PFSK-1 (cell line): ENCODE results near the gene ZBTB8A.

ENCODE experiments used
- FOXP2 ChIP-seq: optimal IDR thresholded peaks from 2 replicates; pipeline ENCODE3; 2011; ENCODE audit warnings: borderline replicate concordance, control low read depth, inconsistent platforms; ENCODE audit not compliant: insufficient read depth; ENCODE audit errors: extremely low read length, extremely low read depth
- POLR2AphosphoS5 ChIP-seq: IDR thresholded peaks from 2 replicates; pipeline ENCODE4 v1.6.1; 2012; ENCODE audit warnings: low read depth, mild to moderate bottlenecking, control low read depth, low read length, moderate library complexity
- SIN3A ChIP-seq: IDR thresholded peaks from 2 replicates; pipeline ENCODE4 v1.6.1; 2012; ENCODE audit warnings: mild to moderate bottlenecking, low read length, moderate library complexity, borderline replicate concordance; ENCODE audit not compliant: insufficient read depth
- TAF1 ChIP-seq: IDR thresholded peaks from 2 replicates; pipeline ENCODE4 v1.6.1; 2012; ENCODE audit warnings: low read length, control low read depth, borderline replicate concordance; ENCODE audit not compliant: insufficient read depth
- TF ChIP-seq, protein P1 (sequence below), 2 experiments: IDR thresholded peaks; 2 replicates each; pipeline versions ENCODE4 v1.6.1 to v1.8.0; 2011 to 2012; ENCODE audit warnings: low read depth in 2 of 2, low read length in 2 of 2, control low read depth in 1 of 2, inconsistent platforms in 1 of 2, mild to moderate bottlenecking in 1 of 2, moderate library complexity in 1 of 2; ENCODE audit not compliant: insufficient read depth in 1 of 2

The ZBTB8A gene

DNA sequence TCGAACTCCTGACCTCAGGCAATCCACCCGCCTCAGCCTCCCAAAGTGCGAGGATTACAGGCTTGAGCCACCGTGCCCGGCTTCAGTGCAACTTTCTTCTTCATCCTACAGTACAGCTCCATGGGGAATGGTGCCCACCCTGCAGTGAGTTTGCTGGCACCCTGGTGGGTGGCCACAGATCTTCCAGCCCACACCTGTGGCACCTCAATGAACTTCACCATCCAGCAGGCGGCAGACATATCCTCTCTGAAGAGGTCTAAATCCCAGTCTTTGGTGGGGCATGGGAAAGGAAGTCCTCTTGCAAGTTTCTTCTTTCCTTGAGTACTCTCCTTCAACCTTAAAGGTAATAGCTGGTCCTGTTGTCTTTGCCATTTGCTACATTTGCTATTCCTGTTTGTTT, 18.1 kb upstream of the ZBTB8A start:
- TF ChIP-seq TAF1 (no peak), SIN3A (no peak), FOXP2 (no peak), POLR2AphosphoS5 (no peak)
- TF ChIP-seq, protein P1, sequence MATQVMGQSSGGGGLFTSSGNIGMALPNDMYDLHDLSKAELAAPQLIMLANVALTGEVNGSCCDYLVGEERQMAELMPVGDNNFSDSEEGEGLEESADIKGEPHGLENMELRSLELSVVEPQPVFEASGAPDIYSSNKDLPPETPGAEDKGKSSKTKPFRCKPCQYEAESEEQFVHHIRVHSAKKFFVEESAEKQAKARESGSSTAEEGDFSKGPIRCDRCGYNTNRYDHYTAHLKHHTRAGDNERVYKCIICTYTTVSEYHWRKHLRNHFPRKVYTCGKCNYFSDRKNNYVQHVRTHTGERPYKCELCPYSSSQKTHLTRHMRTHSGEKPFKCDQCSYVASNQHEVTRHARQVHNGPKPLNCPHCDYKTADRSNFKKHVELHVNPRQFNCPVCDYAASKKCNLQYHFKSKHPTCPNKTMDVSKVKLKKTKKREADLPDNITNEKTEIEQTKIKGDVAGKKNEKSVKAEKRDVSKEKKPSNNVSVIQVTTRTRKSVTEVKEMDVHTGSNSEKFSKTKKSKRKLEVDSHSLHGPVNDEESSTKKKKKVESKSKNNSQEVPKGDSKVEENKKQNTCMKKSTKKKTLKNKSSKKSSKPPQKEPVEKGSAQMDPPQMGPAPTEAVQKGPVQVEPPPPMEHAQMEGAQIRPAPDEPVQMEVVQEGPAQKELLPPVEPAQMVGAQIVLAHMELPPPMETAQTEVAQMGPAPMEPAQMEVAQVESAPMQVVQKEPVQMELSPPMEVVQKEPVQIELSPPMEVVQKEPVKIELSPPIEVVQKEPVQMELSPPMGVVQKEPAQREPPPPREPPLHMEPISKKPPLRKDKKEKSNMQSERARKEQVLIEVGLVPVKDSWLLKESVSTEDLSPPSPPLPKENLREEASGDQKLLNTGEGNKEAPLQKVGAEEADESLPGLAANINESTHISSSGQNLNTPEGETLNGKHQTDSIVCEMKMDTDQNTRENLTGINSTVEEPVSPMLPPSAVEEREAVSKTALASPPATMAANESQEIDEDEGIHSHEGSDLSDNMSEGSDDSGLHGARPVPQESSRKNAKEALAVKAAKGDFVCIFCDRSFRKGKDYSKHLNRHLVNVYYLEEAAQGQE (IDR thresholded peaks at IDR 0.05; ENCODE audit: insufficient read depth in 1 of 2, low read depth in 2 of 2, low read length in 2 of 2), result no peak

DNA sequence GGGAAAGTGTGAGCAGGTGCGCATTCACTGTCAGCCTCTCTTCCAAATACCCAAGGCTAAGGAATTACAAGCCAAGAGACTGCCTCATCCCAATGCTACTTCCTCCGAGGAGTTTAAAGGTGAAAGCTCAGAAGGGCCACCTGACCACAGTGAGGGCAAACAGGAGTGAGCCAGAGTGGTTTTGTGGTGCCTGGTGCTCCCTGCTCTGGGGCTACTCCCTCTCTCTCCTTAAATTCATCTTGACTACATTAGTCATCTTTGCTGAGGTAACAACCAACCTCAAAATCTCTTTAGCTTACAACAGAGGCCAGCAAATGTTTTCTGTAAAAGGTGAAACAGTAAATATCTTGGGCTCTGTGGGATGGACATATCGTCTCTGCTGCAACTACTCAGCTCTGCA, 14.2 kb upstream of the ZBTB8A start:
- TF ChIP-seq TAF1 (no peak), POLR2AphosphoS5 (no peak), SIN3A (no peak), FOXP2 (no peak)
- TF ChIP-seq, protein P1 (IDR thresholded peaks at IDR 0.05; ENCODE audit: insufficient read depth in 1 of 2, low read depth in 2 of 2, low read length in 2 of 2), result no peak

DNA sequence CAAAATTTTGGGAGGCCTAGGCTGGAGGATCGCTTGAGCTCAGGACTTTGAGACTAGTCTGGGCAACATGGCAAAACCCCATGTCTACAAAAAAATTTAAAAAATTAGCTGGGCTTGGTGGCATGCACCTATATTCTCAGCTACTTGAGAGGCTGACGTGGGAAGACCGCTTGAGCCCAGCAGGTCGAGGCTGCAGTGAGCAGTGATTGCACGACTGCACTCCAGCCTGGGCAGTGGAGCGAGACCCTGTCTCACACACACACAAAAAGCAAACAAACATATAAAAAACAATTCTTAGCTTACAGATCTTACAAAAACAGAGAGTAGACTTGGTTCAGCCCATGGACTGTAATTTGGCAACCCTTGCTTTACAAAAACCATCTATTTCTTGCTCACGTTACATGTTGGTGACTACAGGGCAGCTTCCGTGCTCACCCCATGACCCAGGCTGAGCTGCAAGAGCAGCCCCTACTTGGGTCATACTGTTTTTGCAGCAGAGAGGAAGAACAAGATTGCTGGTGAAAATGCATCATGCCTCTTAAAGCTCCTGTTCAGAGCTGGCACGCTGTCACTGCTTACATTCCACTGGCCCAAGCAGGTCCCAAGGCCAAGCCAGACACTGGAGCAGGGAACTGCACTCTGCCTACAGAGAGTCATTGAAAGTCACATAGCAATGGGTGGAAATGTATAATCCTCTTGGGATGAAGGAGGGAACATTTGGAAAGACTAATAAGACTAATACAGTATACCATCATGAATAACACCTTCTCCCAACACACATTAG, 13.4 kb upstream of the ZBTB8A start:
- TF ChIP-seq TAF1 (no peak), POLR2AphosphoS5 (no peak), FOXP2 (no peak)
- TF ChIP-seq, protein P1 (IDR thresholded peaks at IDR 0.05; ENCODE audit: insufficient read depth in 1 of 2, low read depth in 2 of 2, low read length in 2 of 2), result no peak

DNA sequence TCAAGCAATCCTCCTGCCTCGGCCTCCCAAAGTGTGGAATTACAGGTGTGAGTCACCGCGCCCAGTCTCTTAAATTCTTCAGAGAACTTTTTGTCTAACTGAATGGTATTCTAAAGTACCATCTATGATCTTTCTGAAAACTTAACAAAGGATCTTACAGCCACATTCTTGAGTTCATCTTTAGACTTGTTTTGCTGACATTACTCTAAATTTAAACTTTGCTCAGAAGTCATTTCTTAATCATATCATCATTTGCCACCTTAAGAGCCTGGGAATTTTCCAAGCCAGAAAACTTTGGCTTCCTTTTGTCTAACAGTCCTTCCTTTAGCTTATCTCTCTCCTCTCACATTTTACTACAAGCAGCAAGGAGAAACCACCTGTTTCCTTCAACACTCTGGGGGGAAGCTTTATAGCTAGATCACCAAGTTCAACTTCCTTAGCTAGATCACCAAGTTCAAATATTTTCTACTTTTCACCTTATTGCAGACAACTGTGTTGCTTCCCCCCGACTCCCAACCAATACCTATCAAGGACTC, 5.4 kb upstream of the ZBTB8A start:
- TF ChIP-seq TAF1, result no peak
- no peak for TF ChIP-seq SIN3A
- TF ChIP-seq, protein P1 (IDR thresholded peaks at IDR 0.05; ENCODE audit: insufficient read depth in 1 of 2, low read depth in 2 of 2, low read length in 2 of 2), result no peak
- TF ChIP-seq FOXP2, result no peak
- TF ChIP-seq POLR2AphosphoS5, result no peak

DNA sequence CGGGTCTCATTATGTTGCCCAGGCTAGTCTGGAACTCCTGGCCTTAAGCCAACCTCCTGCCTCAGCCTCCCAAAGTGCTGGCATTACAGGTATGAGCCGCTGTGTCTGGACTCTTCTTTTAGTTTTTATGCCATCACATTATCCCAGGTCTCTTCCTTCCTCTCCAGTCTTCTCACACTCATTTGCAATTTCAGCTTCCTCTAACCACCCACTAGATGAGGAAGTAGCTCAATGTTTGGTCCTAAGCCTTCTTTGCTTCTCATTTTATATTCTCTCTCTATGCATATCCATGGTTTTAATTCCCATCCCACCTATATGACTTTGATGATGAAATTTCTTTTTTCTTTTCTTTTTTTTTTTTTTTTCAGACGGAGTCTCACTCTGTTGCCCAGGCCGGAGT, 3.1 kb upstream of the ZBTB8A start:
- TF ChIP-seq SIN3A (no peak), POLR2AphosphoS5 (no peak), FOXP2 (no peak), TAF1 (no peak)
- TF ChIP-seq, protein P1 (IDR thresholded peaks at IDR 0.05; ENCODE audit: insufficient read depth in 1 of 2, low read depth in 2 of 2, low read length in 2 of 2), result no peak
